Caco-2 (cell line): ENCODE results near the gene SNX33. TPM values are rescaled to one million over a fixed set of nuclear protein-coding genes. Genes with fewer than 3 reads are reported as not detected.
"Not testable (repeated sequence)": the region's sequence is repeated elsewhere in the genome, so short reads cannot be mapped to it uniquely, and the experiment has no call there.

ENCODE experiments used
- BruUV-seq: library from RNA; stranded (reverse); fragments of 400-500 nt; replicated peaks from 2 replicates; lab custom pipeline; 2021; lab: Mats Ljungman, UMichigan
- CTCF ChIA-PET: fragments of 300-600 bp; sonication (Branson Sonifier 250); formaldehyde crosslinking; loops from one replicate; lab custom pipeline; 2022; ENCODE audit warnings: antibody characterized with exemption; lab: Charles Lee
- POLR2A ChIA-PET: fragments of 300-600 bp; sonication (Branson Sonifier 250); formaldehyde crosslinking; loops from one replicate; lab custom pipeline; 2022; ENCODE audit warnings: antibody characterized with exemption; lab: Charles Lee
- DNase-seq, 2 experiments: peaks; one replicate each; pipeline versions ENCODE4 v3.0.0 to v3.0.0-alpha.2; 2020 to 2022
- H3K27me3 ChIP-seq: replicated peaks from 2 replicates; pipeline ENCODE4 v1.6.0; 2011; ENCODE audit warnings: low read length; ENCODE audit not compliant: control insufficient read depth, insufficient read depth
- H3K36me3 ChIP-seq: 2 replicates; pipeline ENCODE4 v1.5.1; 2011; ENCODE audit warnings: low read length; ENCODE audit not compliant: control insufficient read depth, insufficient read depth
- H3K4me1 ChIP-seq: fragments of 250-450 bp; sonication (Bioruptor Pico); 2 replicates; pipeline ENCODE4 v1.5.1; 2020; ENCODE audit warnings: mild to moderate bottlenecking
- H3K4me3 ChIP-seq: 2 replicates; pipeline ENCODE4 v1.5.1; 2011; ENCODE audit warnings: low read depth, mild to moderate bottlenecking, control low read depth, low read length
- H3K9me3 ChIP-seq: fragments of 250-450 bp; sonication (Bioruptor Pico); 2 replicates; pipeline ENCODE4 v1.5.1; 2020; ENCODE audit warnings: mild to moderate bottlenecking, moderate library complexity
- H3K27ac Mint-ChIP-seq: one replicate; pipeline ENCODE4 v1.8.0; 2022; ENCODE audit warnings: mixed read lengths; ENCODE audit not compliant: unreplicated experiment
- H3K27me3 Mint-ChIP-seq: one replicate; pipeline ENCODE4 v1.8.0; 2022; ENCODE audit warnings: mixed read lengths; ENCODE audit not compliant: insufficient read depth, unreplicated experiment
- H3K36me3 Mint-ChIP-seq: one replicate; pipeline ENCODE4 v1.8.0; 2022; ENCODE audit warnings: mild to moderate bottlenecking, mixed read lengths; ENCODE audit not compliant: insufficient read depth, unreplicated experiment
- H3K4me1 Mint-ChIP-seq: one replicate; pipeline ENCODE4 v1.8.0; 2022; ENCODE audit warnings: low read depth, mixed read lengths; ENCODE audit not compliant: unreplicated experiment
- H3K4me3 Mint-ChIP-seq: one replicate; pipeline ENCODE4 v1.8.0; 2022; ENCODE audit warnings: mild to moderate bottlenecking, moderate library complexity, mixed read lengths; ENCODE audit not compliant: unreplicated experiment
- H3K9me3 Mint-ChIP-seq: one replicate; pipeline ENCODE4 v1.8.0; 2022; ENCODE audit warnings: mixed read lengths; ENCODE audit not compliant: unreplicated experiment
- CTCF ChIP-seq, 2 experiments: fragments of 200-600 bp in 1 of 2; IDR thresholded peaks; 1 replicate in 1 of 2; 2 replicates in 1 of 2; pipeline versions ENCODE4 v1.5.1 to v1.8.0; 2011 to 2022; ENCODE audit warnings: antibody characterized with exemption in 1 of 2, control low read depth in 1 of 2, inconsistent platforms in 1 of 2, low read depth in 1 of 2, low read length in 1 of 2, mild to moderate bottlenecking in 1 of 2, moderate library complexity in 1 of 2; ENCODE audit not compliant: insufficient read depth in 1 of 2, severe bottlenecking in 1 of 2, unreplicated experiment in 1 of 2
- intact Hi-C: fragments of 100-400 bp; cut with micrococcal nuclease; formaldehyde crosslinking; loops from one replicate; pipeline ENCODE4 v1.10.0; 2022; ENCODE audit not compliant: unreplicated experiment
- total RNA-seq: library from RNA; stranded (reverse); gene quantifications from 2 replicates; pipeline ENCODE4 v1.2.3, GENCODE V29; 2022

Gene SNX33
- total RNA-seq, 1 experiment from 2014 or later, result 19.4 TPM

- H3K36me3 ChIP-seq, result no peaks in the 10 kb centered on the region
- Mint-ChIP-seq H3K4me3 (no peak overlapping the region), H3K4me1 (no peaks in the 10 kb centered on the region), H3K36me3 (no peaks in the 10 kb centered on the region), H3K27me3 (no peaks in the 10 kb centered on the region), H3K27ac (no peak overlapping the region), H3K9me3 (no peaks in the 10 kb centered on the region)
- H3K4me3 ChIP-seq, result no peak overlapping the region
- no TSS peak for BruUV-seq
- no peaks in the 10 kb centered on the region for H3K27me3 ChIP-seq
- POLR2A ChIA-PET, result no interaction called here
- TF ChIP-seq CTCF (IDR thresholded peaks at IDR 0.05; ENCODE audit: insufficient read depth in 1 of 2, low read depth in 1 of 2, low read length in 1 of 2, severe bottlenecking in 1 of 2, unreplicated experiment in 1 of 2), result no peak
- intact Hi-C loops, result no loop called here
- no peaks in the 10 kb centered on the region for H3K4me1 ChIP-seq
- DNase-seq, result no peak
- CTCF ChIA-PET, result interaction anchor here (0.7 kb wide), 1 partner anchor 22 kb away, joined by 5 read pairs; no protein-coding TSS in a partner anchor
- H3K9me3 ChIP-seq, result no peaks in the 10 kb centered on the region
These were observed 58.9 kb downstream of the SNX33 start for GRCh38 chr15:75706682-75706954.

GRCh38 chr15:75709458-75709857 lies 61.7 kb downstream of the SNX33 start:
- H3K27me3 Mint-ChIP-seq, H3K4me3 Mint-ChIP-seq, CTCF ChIA-PET, intact Hi-C loops, BruUV-seq, H3K9me3 Mint-ChIP-seq, H3K4me1 Mint-ChIP-seq, H3K36me3 ChIP-seq, H3K36me3 Mint-ChIP-seq, DNase-seq, H3K9me3 ChIP-seq, H3K27ac Mint-ChIP-seq, POLR2A ChIA-PET, H3K27me3 ChIP-seq, H3K4me1 ChIP-seq, H3K4me3 ChIP-seq: not testable (repeated sequence)

- H3K4me1 ChIP-seq, H3K36me3 ChIP-seq, H3K4me3 Mint-ChIP-seq, H3K4me1 Mint-ChIP-seq, DNase-seq, H3K4me3 ChIP-seq, H3K27ac Mint-ChIP-seq, H3K9me3 Mint-ChIP-seq, BruUV-seq, H3K9me3 ChIP-seq, intact Hi-C loops, POLR2A ChIA-PET, CTCF ChIA-PET, H3K36me3 Mint-ChIP-seq, H3K27me3 Mint-ChIP-seq, H3K27me3 ChIP-seq: not testable (repeated sequence)
These were observed 63.2 kb downstream of the SNX33 start for GRCh38 chr15:75710874-75711273.

GRCh38 chr15:75711495-75711894 lies 63.8 kb downstream of the SNX33 start:
- H3K4me3 Mint-ChIP-seq, POLR2A ChIA-PET, BruUV-seq, H3K27me3 Mint-ChIP-seq, intact Hi-C loops, H3K4me3 ChIP-seq, H3K36me3 Mint-ChIP-seq, H3K4me1 Mint-ChIP-seq, H3K4me1 ChIP-seq, H3K27me3 ChIP-seq, H3K36me3 ChIP-seq, H3K9me3 Mint-ChIP-seq, CTCF ChIA-PET, H3K27ac Mint-ChIP-seq, DNase-seq, H3K9me3 ChIP-seq: not testable (repeated sequence)

Other genes starting within 250 kb of the SNX33 start
- gene SIN3A, start 196.2 kb upstream of the SNX33 start, total RNA-seq, result 64.4 and 67.1 TPM in 2 replicates
- gene PTPN9, start 68.6 kb upstream of the SNX33 start, total RNA-seq, result 25.4 and 27.7 TPM in 2 replicates
- gene SNUPN, start 22.2 kb upstream of the SNX33 start, total RNA-seq, result 10.6 and 12.5 TPM in 2 replicates
- 58.4 and 60.4 TPM in 2 replicates for gene IMP3, start 7.7 kb upstream of the SNX33 start, total RNA-seq
- gene CSPG4, start 64.9 kb downstream of the SNX33 start, total RNA-seq, result 0.12 and 0.20 TPM in 2 replicates
- gene UBE2Q2, start 195.5 kb downstream of the SNX33 start, total RNA-seq, result 40.5 and 41.9 TPM in 2 replicates